Right lobe of liver (tissue), 6 donors: ENCODE data around the gene CHI3L2. TPM values are rescaled to one million over a fixed set of nuclear protein-coding genes. Genes with fewer than 3 reads are reported as not detected.

Experiments
- ATAC-seq, 4 donors: fragments of 200-7000 bp; cut with Tn5 transposase; one replicate each; pipeline ENCODE4 v1.9.1; 2020; ENCODE audit warnings: mild to moderate bottlenecking in 4 of 4, moderate library complexity in 4 of 4
- DNase-seq, 3 donors: peaks; one replicate each; pipeline ENCODE4 v3.0.0-alpha.2; 2020
- H3K27ac ChIP-seq, 3 donors: fragments of 200-600 bp; one replicate each; pipeline ENCODE4 v1.8.0; 2022
- H3K27me3 ChIP-seq, 2 donors: fragments of 200-600 bp; one replicate each; pipeline ENCODE4 v1.8.0; 2022
- H3K36me3 ChIP-seq, 4 donors: fragments of 200-600 bp; sonication (generic) in 1 of 4; one replicate each; pipeline versions ENCODE4 v1.5.1 to v1.8.0; 2017 to 2022; ENCODE audit warnings: control low read depth in 1 of 4
- H3K4me1 ChIP-seq, 4 donors: fragments of 200-600 bp; sonication (generic) in 1 of 4; one replicate each; pipeline versions ENCODE4 v1.5.1 to v1.8.0; 2017 to 2022; ENCODE audit warnings: control low read depth in 1 of 4
- H3K4me3 ChIP-seq, 3 donors: fragments of 200-600 bp; one replicate each; pipeline ENCODE4 v1.8.0; 2022
- H3K9me3 ChIP-seq, 4 donors: fragments of 200-600 bp; sonication (generic) in 1 of 4; one replicate each; pipeline versions ENCODE4 v1.5.1 to v1.8.0; 2017 to 2022; ENCODE audit warnings: control low read depth in 1 of 4
- CTCF ChIP-seq, 4 donors: fragments of 200-600 bp in 3 of 4; fragments of 450-650 bp in 1 of 4; IDR thresholded peaks; one replicate each; pipeline versions ENCODE4 v1.5.1 to v1.8.0; 2016 to 2022; ENCODE audit warnings: antibody characterized with exemption in 4 of 4, mild to moderate bottlenecking in 2 of 4
- POLR2A ChIP-seq: fragments of 450-650 bp; IDR thresholded peaks from one replicate; pipeline ENCODE4 v1.6.1; 2017; ENCODE audit warnings: antibody characterized with exemption, mild to moderate bottlenecking
- WGBS: methylation state at CpG from one replicate; pipeline ENCODE4 v1.1.6; 2018; ENCODE audit warnings: low coverage, low lambda C conversion rate; ENCODE audit not compliant: insufficient coverage; ENCODE audit errors: missing lambda C conversion rate; 5-methylcytosine and 5-hydroxymethylcytosine counted together
- intact Hi-C, 2 donors: fragments of 100-400 bp; cut with DNase I; formaldehyde crosslinking; loops; one replicate each; pipeline versions ENCODE4 v1.11.2 to v1.14.1; 2022
- total RNA-seq, 6 experiments: library from RNA; depleted of rRNA in 2 of 6; stranded (reverse); fragments of >200 nt in 2 of 6; fragmentation: NEBNext Ultra II Directional in 3 of 6; extraction: Animal tissue kit (Norgen Biotek cat#: 25700) in 3 of 6; gene quantifications; one replicate each; pipeline versions ENCODE4 v1.1.0 to v1.2.4, GENCODE V29; 2016 to 2023
- donor health status: DM: no; HTN: yes; CAD: no.
- donor health status: DM: no; HTN: no; CAD: no.
- donor health status: DM: no; HTN: no; CAD: no.
- donor health status: DM: no; HTN: yes; CAD: no.
- donor health status: DM: no; HTN: yes; CAD: no.

CHI3L2 gene
- total RNA-seq, 6 experiments from 2014 or later: 0.15 to 0.58 (median 0.26) TPM; not detected in 1

- H3K9me3 ChIP-seq: no peaks in the 10 kb centered on the region
- WGBS: 67% methylated on average over 5 of the region's 5 CpGs
- no peaks in the 10 kb centered on the region for H3K27me3 ChIP-seq
- peaks cover 0 to 2% (median under 1%) of the 10 kb centered on the region in 4 donors for H3K4me1 ChIP-seq
- no peak for ATAC-seq
- intact Hi-C loops: no loop called here
- H3K4me3 ChIP-seq: no peak overlapping the region
- no peak overlapping the region for H3K27ac ChIP-seq
- TF ChIP-seq POLR2A (no peak), CTCF (IDR thresholded peaks at IDR 0.05) (no peak)
- no peak for DNase-seq
- no peaks in the 10 kb centered on the region for H3K36me3 ChIP-seq
Observed at GRCh38 chr1:111217183-111217910, 10.2 kb upstream of the CHI3L2 start.

- ATAC-seq: no peak
- WGBS: 92% methylated on average over 6 of the region's 8 CpGs
Observed at GRCh38 chr1:111218701-111219556, 8.6 kb upstream of the CHI3L2 start.

GRCh38 chr1:111219557-111220286, 7.8 kb upstream of the CHI3L2 start:
- H3K4me1 ChIP-seq: peaks cover 0 to 6% (median 3%) of the 10 kb centered on the region in 4 donors
- intact Hi-C loops: no loop called here
- H3K36me3 ChIP-seq: no peaks in the 10 kb centered on the region
- no peak overlapping the region for H3K4me3 ChIP-seq
- ATAC-seq (peak in 2 of 4 donors; percentile 20 to 26), DNase-seq (no peak)
- no peaks in the 10 kb centered on the region for H3K27me3 ChIP-seq
- H3K27ac ChIP-seq: no peak overlapping the region
- H3K9me3 ChIP-seq: no peaks in the 10 kb centered on the region
- TF ChIP-seq POLR2A (no peak), CTCF (IDR thresholded peaks at IDR 0.05) (no peak)
- WGBS: 50% methylated on average over 5 of the region's 5 CpGs

More at GRCh38 chr1:111218701-111219556, 8.6 kb upstream of the CHI3L2 start:
- Histone ChIP-seq H3K4me1 (peaks cover 0 to 6% (median 3%) of the 10 kb centered on the region in 4 donors), H3K27ac (no peak overlapping the region), H3K4me3 (no peak overlapping the region), H3K27me3 (no peaks in the 10 kb centered on the region), H3K36me3 (no peaks in the 10 kb centered on the region), H3K9me3 (no peaks in the 10 kb centered on the region)
- no peak for DNase-seq
- no peak for TF ChIP-seq CTCF (IDR thresholded peaks at IDR 0.05)
- no peak for TF ChIP-seq POLR2A
- intact Hi-C loops: no loop called here

- intact Hi-C loops: no loop called here
- WGBS: 72% methylated on average over 3 of the region's 6 CpGs
- ATAC-seq (no peak), DNase-seq (no peak)
- Histone ChIP-seq H3K9me3 (no peaks in the 10 kb centered on the region), H3K4me1 (peaks cover 0 to 6% (median 3%) of the 10 kb centered on the region in 4 donors), H3K36me3 (no peaks in the 10 kb centered on the region), H3K4me3 (no peak overlapping the region), H3K27me3 (no peaks in the 10 kb centered on the region), H3K27ac (no peak overlapping the region)
- TF ChIP-seq POLR2A (no peak), CTCF (IDR thresholded peaks at IDR 0.05) (no peak)
Observed at GRCh38 chr1:111220302-111220890, 7.1 kb upstream of the CHI3L2 start.
